Measurements from ENCODE around the gene AKIRIN2. TPM values are rescaled to one million over a fixed set of nuclear protein-coding genes. Genes with fewer than 3 reads are reported as not detected.

Gene AKIRIN2
- total and polyA plus RNA-seq, 11 donors = 15.2 to 54.7 (median 40.7) TPM

- no peak for DNase-seq
- H3K4me1 ChIP-seq = peaks cover 0 to 30% (median 7%) of the 10 kb centered on the region in 12 donors
- intact Hi-C loops (cut with DNase I) = no loop called here
- no peaks in the 10 kb centered on the region for H3K27me3 ChIP-seq
- H3K4me3 ChIP-seq = no peak overlapping the region
- no peak for ATAC-seq
- WGBS, 4 donors = 36 to 58% (median 43%) methylated on average over 2 of the region's 2 CpGs
- peak overlapping the region in 1 of 12 donors; percentile 43 for H3K27ac ChIP-seq
- H3K36me3 ChIP-seq = peaks cover 0 to 92% (median 79%) of the 10 kb centered on the region in 9 donors
- H3K9me3 ChIP-seq = no peaks in the 10 kb centered on the region
- TF ChIP-seq CTCF (IDR thresholded peaks at IDR 0.05) (no peak), POLR2A (IDR thresholded peaks at IDR 0.05) (no peak)
These were observed 31.3 kb downstream of the AKIRIN2 start for GRCh38 chr6:87670707-87671106.

DNA sequence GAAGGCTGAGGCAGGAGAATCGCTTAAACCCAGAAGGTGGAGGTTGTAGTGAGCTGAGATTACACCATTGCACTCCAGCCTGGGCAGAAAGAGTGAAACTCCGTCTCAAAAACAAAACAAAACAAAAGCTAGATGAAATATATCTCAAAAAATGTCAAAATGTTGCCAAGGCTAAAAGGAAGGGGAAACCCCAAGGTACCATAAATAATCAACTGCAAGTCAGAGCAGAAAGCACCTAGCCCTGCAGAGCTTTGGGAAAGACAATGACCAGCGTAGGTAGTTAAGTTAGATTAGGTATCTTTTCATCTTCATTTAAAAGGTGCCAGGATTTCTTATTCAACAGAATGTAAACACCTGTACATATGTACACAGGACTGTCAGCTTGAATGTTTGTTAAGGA lies 33.0 kb downstream of the AKIRIN2 start:
- Histone ChIP-seq H3K27me3 (no peaks in the 10 kb centered on the region), H3K4me1 (peaks cover 0 to 23% (median 0%) of the 10 kb centered on the region in 12 donors), H3K27ac (no peak overlapping the region), H3K4me3 (no peak overlapping the region), H3K36me3 (peaks cover 0 to 91% (median 71%) of the 10 kb centered on the region in 9 donors), H3K9me3 (no peaks in the 10 kb centered on the region)
- DNase-seq = no peak
- WGBS, 4 donors = 75 to 88% (median 82%) methylated on average over 3 of the region's 3 CpGs
- intact Hi-C loops (cut with DNase I) = no loop called here
- TF ChIP-seq POLR2A (IDR thresholded peaks at IDR 0.05) (no peak), CTCF (IDR thresholded peaks at IDR 0.05) (no peak)
- ATAC-seq = no peak

GRCh38 chr6:87668013-87668412 lies 34.0 kb downstream of the AKIRIN2 start:
- H3K4me1 ChIP-seq = peaks cover 0 to 23% (median 0%) of the 10 kb centered on the region in 12 donors
- H3K4me3 ChIP-seq = no peak overlapping the region
- DNase-seq (no peak), ATAC-seq (no peak)
- intact Hi-C loops (cut with DNase I) = no loop called here
- no peak for TF ChIP-seq POLR2A (IDR thresholded peaks at IDR 0.05)
- WGBS, 4 donors = 88 to 100% (median 93%) methylated on average over 2 of the region's 2 CpGs
- no peak overlapping the region for H3K27ac ChIP-seq
- H3K36me3 ChIP-seq = peaks cover 0 to 88% (median 65%) of the 10 kb centered on the region in 9 donors
- no peaks in the 10 kb centered on the region for H3K27me3 ChIP-seq
- H3K9me3 ChIP-seq = no peaks in the 10 kb centered on the region

DNA sequence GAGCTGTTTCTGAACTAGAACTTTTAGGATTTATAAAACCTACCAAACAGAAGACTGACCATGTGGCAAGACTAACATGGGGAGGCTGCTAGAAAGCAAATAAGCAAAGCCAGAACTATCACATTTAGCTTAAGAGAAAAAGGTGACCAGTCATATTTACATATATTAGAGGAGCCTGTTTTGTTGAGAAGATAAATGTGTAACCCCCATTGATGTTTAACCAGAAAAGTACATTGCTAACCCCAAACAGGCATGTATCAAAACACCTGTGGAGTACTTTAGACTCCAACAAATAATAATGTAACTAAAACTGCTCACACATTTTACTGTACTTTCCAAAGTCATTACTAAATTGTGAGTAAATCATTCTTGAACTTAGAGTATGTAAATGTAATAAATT lies 35.0 kb downstream of the AKIRIN2 start:
- no peak for DNase-seq
- H3K9me3 ChIP-seq = no peaks in the 10 kb centered on the region
- peaks cover 0 to 15% (median 0%) of the 10 kb centered on the region in 12 donors for H3K4me1 ChIP-seq
- H3K4me3 ChIP-seq = no peak overlapping the region
- no peak for ATAC-seq
- TF ChIP-seq CTCF (IDR thresholded peaks at IDR 0.05) = no peak
- TF ChIP-seq POLR2A (IDR thresholded peaks at IDR 0.05) = no peak
- peaks cover 0 to 81% (median 58%) of the 10 kb centered on the region in 9 donors for H3K36me3 ChIP-seq
- intact Hi-C loops (cut with DNase I) = no loop called here
- H3K27me3 ChIP-seq = no peaks in the 10 kb centered on the region
- no peak overlapping the region for H3K27ac ChIP-seq

- Histone ChIP-seq H3K27me3 (no peaks in the 10 kb centered on the region), H3K36me3 (peaks cover 0 to 68% (median 45%) of the 10 kb centered on the region in 9 donors), H3K4me1 (peaks cover 0 to 8% (median 0%) of the 10 kb centered on the region in 12 donors), H3K4me3 (no peak overlapping the region), H3K27ac (no peak overlapping the region), H3K9me3 (no peaks in the 10 kb centered on the region)
- DNase-seq = no peak
- ATAC-seq = no peak
- TF ChIP-seq POLR2A (IDR thresholded peaks at IDR 0.05) = no peak
- TF ChIP-seq CTCF (IDR thresholded peaks at IDR 0.05) = no peak
- intact Hi-C loops (cut with DNase I) = loop anchor here in 1 of 10 donors (5.0 kb wide), 1 partner anchor 32 kb away; no protein-coding TSS in a partner anchor
These were observed 37.0 kb downstream of the AKIRIN2 start for GRCh38 chr6:87664921-87665485.
